ENCODE data around the gene IL2RA. TPM values are rescaled to one million over a fixed set of nuclear protein-coding genes. Genes with fewer than 3 reads are reported as not detected.

Gene IL2RA
- total RNA-seq, 1 experiment from 2014 or later: not detected

DNA sequence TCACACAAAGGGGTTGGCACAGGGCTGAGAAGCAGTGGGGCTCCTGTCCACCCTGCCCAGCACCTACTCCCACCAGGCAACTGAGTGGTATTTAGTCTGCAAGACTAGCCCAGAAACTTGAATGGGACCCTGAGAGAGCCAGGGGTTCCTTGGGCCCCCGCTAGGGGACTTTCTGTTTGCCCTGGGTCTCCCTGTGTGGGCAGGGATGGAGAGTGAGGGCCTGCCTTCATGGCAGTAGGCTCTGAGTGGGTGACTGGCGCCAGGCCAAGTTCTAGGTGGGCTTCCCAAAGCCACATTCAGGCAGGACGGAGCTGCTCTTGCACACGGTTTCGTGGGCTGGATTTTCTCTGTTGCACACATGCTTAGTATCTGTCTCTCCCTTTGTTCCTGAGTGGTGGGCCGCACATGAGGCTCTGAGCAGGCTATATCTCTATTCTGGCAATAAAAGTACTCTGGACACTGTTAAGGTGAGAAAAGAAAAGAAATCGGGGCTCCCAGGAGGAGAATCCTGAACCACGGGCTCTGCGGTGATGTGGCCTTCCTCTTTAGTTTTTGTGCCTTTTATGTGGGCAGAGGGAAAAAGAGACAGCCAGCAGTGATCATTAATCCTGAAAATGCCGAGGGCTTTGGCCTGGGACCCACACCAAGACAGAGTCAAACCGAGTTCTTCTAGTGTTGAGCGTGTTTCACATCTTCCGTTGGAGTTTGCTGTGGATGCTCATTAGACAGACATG lies 26.9 kb downstream of the IL2RA start:
- no peak overlapping the region for H3K9ac ChIP-seq (ENCODE audit: low read length)
- no peak for DNase-seq

DNA sequence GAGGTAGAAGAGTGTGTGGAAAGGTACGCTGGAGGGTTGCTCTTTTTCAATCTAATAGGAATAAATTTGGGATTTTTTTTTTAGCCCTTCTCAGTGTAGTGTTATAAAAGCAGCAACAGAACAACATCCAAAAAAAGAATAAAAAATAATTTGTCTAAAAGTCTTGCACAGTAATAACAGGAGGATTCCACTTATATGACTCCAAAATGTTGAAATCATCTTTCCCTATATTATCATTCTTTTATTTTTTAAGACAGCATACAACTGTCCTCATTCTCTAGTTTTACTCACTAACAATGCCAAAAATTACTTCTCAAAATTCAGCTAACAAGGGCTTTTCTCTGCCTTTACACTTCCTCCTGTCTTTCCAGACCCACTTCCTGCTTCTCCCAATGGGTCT lies 27.8 kb downstream of the IL2RA start:
- H3K4me2 ChIP-seq (ENCODE audit: low read depth, low read length, poor library complexity, severe bottlenecking): no peak overlapping the region
- peaks cover 6% of the 10 kb centered on the region; the same call in 1 of the 2 replicates for H3K9me3 ChIP-seq (ENCODE audit: low read length)
- H3K36me3 ChIP-seq (ENCODE audit: insufficient read depth, low read length): no peaks in the 10 kb centered on the region
- H3K27ac ChIP-seq (ENCODE audit: low read length): no peak overlapping the region
- H3K9me2 ChIP-seq (replicated peaks; ENCODE audit: insufficient read depth, low read length): no peaks in the 10 kb centered on the region
- H3K79me2 ChIP-seq (ENCODE audit: low read length): no peaks in the 10 kb centered on the region
- H2AFZ ChIP-seq (ENCODE audit: low read length): no peak overlapping the region
- no peaks in the 10 kb centered on the region for H3K27me3 ChIP-seq (ENCODE audit: low read length)
- H3K4me1 ChIP-seq (ENCODE audit: low read length): no peaks in the 10 kb centered on the region
- H3K4me3 ChIP-seq (ENCODE audit: low read length): no peak overlapping the region
- DNase-seq: no peak
- H4K20me1 ChIP-seq (ENCODE audit: insufficient read depth, low read depth, low read length): no peaks in the 10 kb centered on the region
- H3K9ac ChIP-seq (ENCODE audit: low read length): no peak overlapping the region

More for the DNA sequence above, 26.9 kb downstream of the IL2RA start:
- H3K27me3 ChIP-seq (ENCODE audit: low read length): no peaks in the 10 kb centered on the region
- no peaks in the 10 kb centered on the region for H3K9me2 ChIP-seq (replicated peaks; ENCODE audit: insufficient read depth, low read length)
- no peaks in the 10 kb centered on the region for H3K4me1 ChIP-seq (ENCODE audit: low read length)
- H3K9me3 ChIP-seq (ENCODE audit: low read length): peaks cover 6% of the 10 kb centered on the region; the same call in 1 of the 2 replicates
- no peak overlapping the region for H3K4me3 ChIP-seq (ENCODE audit: low read length)
- H3K4me2 ChIP-seq (ENCODE audit: low read depth, low read length, poor library complexity, severe bottlenecking): no peak overlapping the region
- no peaks in the 10 kb centered on the region for H3K36me3 ChIP-seq (ENCODE audit: insufficient read depth, low read length)
- H3K27ac ChIP-seq (ENCODE audit: low read length): no peak overlapping the region
- H4K20me1 ChIP-seq (ENCODE audit: insufficient read depth, low read depth, low read length): no peaks in the 10 kb centered on the region
- no peak overlapping the region for H2AFZ ChIP-seq (ENCODE audit: low read length)
- no peaks in the 10 kb centered on the region for H3K79me2 ChIP-seq (ENCODE audit: low read length)

DNA sequence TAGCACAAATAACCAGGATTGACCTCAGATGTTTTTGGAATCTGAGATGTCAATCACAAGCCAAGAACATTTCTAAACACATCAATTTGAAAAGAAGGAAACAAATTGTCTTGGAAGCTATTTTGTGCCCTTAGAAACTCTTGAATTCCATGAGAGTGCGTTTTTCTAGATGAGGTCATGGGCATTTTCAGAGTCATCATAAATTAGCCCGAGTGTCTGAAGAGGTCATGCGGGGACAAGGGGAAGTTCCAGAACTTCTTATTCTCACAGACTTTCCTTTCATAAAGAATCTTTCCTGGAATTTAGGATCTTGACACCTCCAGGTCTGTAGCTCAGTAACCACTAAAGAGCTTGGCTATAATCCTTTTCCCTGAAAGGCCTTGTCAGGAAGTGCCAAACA lies 28.2 kb downstream of the IL2RA start:
- DNase-seq: no peak
- Histone ChIP-seq H3K27me3 (ENCODE audit: low read length) (no peaks in the 10 kb centered on the region), H3K27ac (ENCODE audit: low read length) (no peak overlapping the region), H3K9me3 (ENCODE audit: low read length) (peaks cover 6% of the 10 kb centered on the region; the same call in 1 of the 2 replicates), H3K79me2 (ENCODE audit: low read length) (no peaks in the 10 kb centered on the region), H3K4me1 (ENCODE audit: low read length) (no peaks in the 10 kb centered on the region), H3K36me3 (ENCODE audit: insufficient read depth, low read length) (no peaks in the 10 kb centered on the region), H4K20me1 (ENCODE audit: insufficient read depth, low read depth, low read length) (no peaks in the 10 kb centered on the region), H3K9me2 (replicated peaks; ENCODE audit: insufficient read depth, low read length) (no peaks in the 10 kb centered on the region), H2AFZ (ENCODE audit: low read length) (no peak overlapping the region), H3K9ac (ENCODE audit: low read length) (no peak overlapping the region), H3K4me3 (ENCODE audit: low read length) (no peak overlapping the region), H3K4me2 (ENCODE audit: low read depth, low read length, poor library complexity, severe bottlenecking) (no peak overlapping the region)

DNA sequence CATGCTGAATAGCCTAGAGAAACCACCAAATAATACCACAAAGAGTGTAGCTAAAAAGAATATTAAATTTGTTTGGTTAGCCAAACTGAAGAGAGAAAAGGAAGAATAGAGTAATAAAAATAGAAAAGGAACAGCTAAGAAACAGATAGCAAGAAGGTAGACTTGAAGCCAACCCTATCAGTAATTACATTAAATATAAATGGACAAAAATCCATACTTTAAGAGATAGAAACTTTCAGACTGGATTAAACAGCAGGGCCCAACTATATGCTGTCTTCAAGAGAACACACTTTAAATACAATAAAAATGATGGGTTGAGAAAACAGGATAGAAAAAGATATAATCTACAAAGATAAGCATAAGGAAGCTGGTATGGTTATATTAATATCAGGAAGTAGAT lies 31.2 kb downstream of the IL2RA start:
- H3K27me3 ChIP-seq (ENCODE audit: low read length): no peaks in the 10 kb centered on the region
- peaks cover 6% of the 10 kb centered on the region; the same call in 1 of the 2 replicates for H3K9me3 ChIP-seq (ENCODE audit: low read length)
- H3K4me1 ChIP-seq (ENCODE audit: low read length): no peaks in the 10 kb centered on the region
- H3K9ac ChIP-seq (ENCODE audit: low read length): no peak overlapping the region
- no peaks in the 10 kb centered on the region for H4K20me1 ChIP-seq (ENCODE audit: insufficient read depth, low read depth, low read length)
- H3K79me2 ChIP-seq (ENCODE audit: low read length): no peaks in the 10 kb centered on the region
- no peak overlapping the region for H3K4me3 ChIP-seq (ENCODE audit: low read length)
- H3K36me3 ChIP-seq (ENCODE audit: insufficient read depth, low read length): no peaks in the 10 kb centered on the region
- H3K27ac ChIP-seq (ENCODE audit: low read length): no peak overlapping the region
- no peak overlapping the region for H2AFZ ChIP-seq (ENCODE audit: low read length)
- H3K9me2 ChIP-seq (replicated peaks; ENCODE audit: insufficient read depth, low read length): no peaks in the 10 kb centered on the region
- DNase-seq: no peak
- no peak overlapping the region for H3K4me2 ChIP-seq (ENCODE audit: low read depth, low read length, poor library complexity, severe bottlenecking)

DNA sequence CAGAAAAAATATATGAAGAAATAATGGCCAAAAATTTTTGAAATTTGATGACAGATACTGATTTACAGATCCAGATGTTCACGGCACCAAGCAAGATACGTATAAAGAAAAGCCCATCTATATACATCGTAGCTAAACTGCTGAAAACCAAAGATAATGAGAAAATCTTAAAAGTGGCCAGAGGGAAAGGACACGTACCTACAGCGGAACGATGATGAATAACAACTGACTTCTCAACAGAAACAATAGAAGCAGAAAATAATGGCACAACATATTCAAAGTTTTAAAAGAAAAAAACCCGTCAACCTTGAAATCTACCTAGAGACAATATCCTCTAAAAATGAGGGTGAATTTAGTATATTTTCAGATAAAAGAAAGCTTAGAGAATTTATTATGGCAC lies 31.9 kb downstream of the IL2RA start:
- Histone ChIP-seq H3K4me3 (ENCODE audit: low read length) (no peak overlapping the region), H3K4me1 (ENCODE audit: low read length) (no peaks in the 10 kb centered on the region), H2AFZ (ENCODE audit: low read length) (no peak overlapping the region), H4K20me1 (ENCODE audit: insufficient read depth, low read depth, low read length) (no peaks in the 10 kb centered on the region), H3K27ac (ENCODE audit: low read length) (no peak overlapping the region), H3K9me3 (ENCODE audit: low read length) (peaks cover 6% of the 10 kb centered on the region; the same call in 1 of the 2 replicates), H3K9ac (ENCODE audit: low read length) (no peak overlapping the region), H3K4me2 (ENCODE audit: low read depth, low read length, poor library complexity, severe bottlenecking) (no peak overlapping the region), H3K79me2 (ENCODE audit: low read length) (no peaks in the 10 kb centered on the region), H3K9me2 (replicated peaks; ENCODE audit: insufficient read depth, low read length) (no peaks in the 10 kb centered on the region), H3K27me3 (ENCODE audit: low read length) (no peaks in the 10 kb centered on the region), H3K36me3 (ENCODE audit: insufficient read depth, low read length) (no peaks in the 10 kb centered on the region)
- DNase-seq: no peak

DNA sequence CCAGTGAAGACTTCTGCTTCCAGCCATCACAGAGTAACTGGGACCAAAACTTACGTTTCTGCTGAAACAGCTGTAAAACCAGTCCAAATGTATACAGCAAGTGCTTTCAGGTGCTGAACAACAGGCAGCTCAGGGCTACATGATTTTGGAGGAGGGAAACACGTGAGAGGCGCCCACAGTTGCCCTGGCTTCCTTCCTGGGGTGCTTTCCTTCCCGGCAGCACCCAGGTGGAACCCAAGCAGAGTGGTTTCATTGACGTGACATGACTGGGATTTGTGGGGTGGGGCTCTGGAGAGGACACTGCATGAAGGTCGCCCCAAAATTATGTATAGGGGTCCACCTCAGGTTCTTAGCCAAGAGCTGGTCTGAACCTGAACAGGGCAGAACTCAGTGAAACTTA lies 34.2 kb downstream of the IL2RA start:
- H2AFZ ChIP-seq (ENCODE audit: low read length): no peak overlapping the region
- H3K4me3 ChIP-seq (ENCODE audit: low read length): no peak overlapping the region
- H3K36me3 ChIP-seq (ENCODE audit: insufficient read depth, low read length): no peaks in the 10 kb centered on the region
- no peaks in the 10 kb centered on the region for H3K9me2 ChIP-seq (replicated peaks; ENCODE audit: insufficient read depth, low read length)
- DNase-seq: no peak
- H3K4me2 ChIP-seq (ENCODE audit: low read depth, low read length, poor library complexity, severe bottlenecking): no peak overlapping the region
- H3K27ac ChIP-seq (ENCODE audit: low read length): no peak overlapping the region
- H3K9me3 ChIP-seq (ENCODE audit: low read length): peaks cover 6% of the 10 kb centered on the region; the same call in 1 of the 2 replicates
- no peak overlapping the region for H3K9ac ChIP-seq (ENCODE audit: low read length)
- H3K4me1 ChIP-seq (ENCODE audit: low read length): no peaks in the 10 kb centered on the region
- H3K79me2 ChIP-seq (ENCODE audit: low read length): no peaks in the 10 kb centered on the region
- H3K27me3 ChIP-seq (ENCODE audit: low read length): no peaks in the 10 kb centered on the region
- H4K20me1 ChIP-seq (ENCODE audit: insufficient read depth, low read depth, low read length): no peaks in the 10 kb centered on the region

DNA sequence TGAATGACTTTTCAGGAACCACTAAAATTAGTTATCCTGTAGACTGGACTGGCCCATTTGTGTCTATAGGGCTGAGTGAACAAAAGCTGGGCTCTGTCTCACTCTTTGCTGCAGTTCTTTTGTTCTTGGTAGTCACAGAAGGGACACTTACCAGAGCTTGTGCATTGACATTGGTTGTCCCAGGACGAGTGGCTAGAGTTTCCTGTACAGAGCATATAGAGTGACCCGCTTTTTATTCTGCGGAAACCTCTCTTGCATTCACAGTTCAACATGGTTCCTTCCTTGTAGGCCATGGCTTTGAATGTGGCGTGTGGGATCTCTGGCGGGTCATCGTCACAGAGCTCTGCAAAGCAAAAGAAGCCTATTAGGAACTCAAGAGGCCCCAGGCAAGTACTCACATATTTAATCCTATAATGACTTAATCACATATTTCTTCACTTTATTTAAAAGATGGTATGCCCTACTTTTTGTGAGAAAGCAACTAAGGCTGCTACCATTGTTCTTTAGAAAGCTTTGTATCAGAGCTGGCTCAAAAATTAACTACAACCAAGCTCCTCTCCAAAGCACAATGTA lies 36.4 kb downstream of the IL2RA start:
- Histone ChIP-seq H2AFZ (ENCODE audit: low read length) (no peak overlapping the region), H4K20me1 (ENCODE audit: insufficient read depth, low read depth, low read length) (no peaks in the 10 kb centered on the region), H3K9ac (ENCODE audit: low read length) (no peak overlapping the region), H3K4me1 (ENCODE audit: low read length) (no peaks in the 10 kb centered on the region), H3K4me2 (ENCODE audit: low read depth, low read length, poor library complexity, severe bottlenecking) (no peak overlapping the region), H3K27ac (ENCODE audit: low read length) (no peak overlapping the region), H3K36me3 (ENCODE audit: insufficient read depth, low read length) (no peaks in the 10 kb centered on the region), H3K9me2 (replicated peaks; ENCODE audit: insufficient read depth, low read length) (no peaks in the 10 kb centered on the region), H3K27me3 (ENCODE audit: low read length) (no peaks in the 10 kb centered on the region), H3K4me3 (ENCODE audit: low read length) (no peak overlapping the region), H3K79me2 (ENCODE audit: low read length) (no peaks in the 10 kb centered on the region), H3K9me3 (ENCODE audit: low read length) (peaks cover 3% of the 10 kb centered on the region; the same call in 1 of the 2 replicates)
- no peak for DNase-seq

DNA sequence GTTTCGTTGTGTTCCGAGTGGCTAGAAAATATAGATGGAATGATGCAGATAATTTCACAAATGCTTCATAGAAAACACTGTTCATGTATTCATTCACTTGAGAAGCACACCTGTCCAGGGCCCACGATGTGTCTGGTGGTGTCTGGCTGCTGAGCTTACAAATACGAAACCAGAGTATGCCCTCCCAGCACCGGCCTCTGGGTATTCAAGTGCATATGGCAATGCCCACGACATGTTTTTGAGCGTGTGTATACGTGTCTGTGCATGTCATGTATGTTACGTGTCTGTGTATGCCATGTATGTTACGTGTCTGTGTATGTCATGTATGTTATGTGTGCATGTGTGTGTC lies 37.9 kb downstream of the IL2RA start:
- Histone ChIP-seq H2AFZ (ENCODE audit: low read length) (no peak overlapping the region), H3K9me2 (replicated peaks; ENCODE audit: insufficient read depth, low read length) (no peaks in the 10 kb centered on the region), H3K9ac (ENCODE audit: low read length) (no peak overlapping the region), H3K79me2 (ENCODE audit: low read length) (no peaks in the 10 kb centered on the region), H3K4me1 (ENCODE audit: low read length) (no peaks in the 10 kb centered on the region), H3K4me3 (ENCODE audit: low read length) (no peak overlapping the region), H3K27me3 (ENCODE audit: low read length) (no peaks in the 10 kb centered on the region), H3K36me3 (ENCODE audit: insufficient read depth, low read length) (no peaks in the 10 kb centered on the region), H3K27ac (ENCODE audit: low read length) (no peak overlapping the region), H3K4me2 (ENCODE audit: low read depth, low read length, poor library complexity, severe bottlenecking) (no peak overlapping the region), H4K20me1 (ENCODE audit: insufficient read depth, low read depth, low read length) (no peaks in the 10 kb centered on the region), H3K9me3 (ENCODE audit: low read length) (no peaks in the 10 kb centered on the region)
- DNase-seq: no peak
